Subcutaneous adipose tissue (tissue), 4 donors: ENCODE data around the gene TP73. TPM values are rescaled to one million over a fixed set of nuclear protein-coding genes. Genes with fewer than 3 reads are reported as not detected.

ENCODE experiments used
- CTCF ChIP-seq: fragments of 450-650 bp; IDR thresholded peaks from one replicate; pipeline ENCODE4 v1.5.1; 2016; ENCODE audit warnings: low read depth, mild to moderate bottlenecking, control low read depth, antibody characterized with exemption, moderate library complexity
- total RNA-seq, 4 donors: library from RNA; depleted of rRNA; stranded (reverse); fragments of >200 nt; gene quantifications; one replicate each; pipeline ENCODE4 v1.1.0, GENCODE V29; 2016

The TP73 gene
- total RNA-seq, 4 donors from 2014 or later: 0.17 TPM; not detected in 3

DNA sequence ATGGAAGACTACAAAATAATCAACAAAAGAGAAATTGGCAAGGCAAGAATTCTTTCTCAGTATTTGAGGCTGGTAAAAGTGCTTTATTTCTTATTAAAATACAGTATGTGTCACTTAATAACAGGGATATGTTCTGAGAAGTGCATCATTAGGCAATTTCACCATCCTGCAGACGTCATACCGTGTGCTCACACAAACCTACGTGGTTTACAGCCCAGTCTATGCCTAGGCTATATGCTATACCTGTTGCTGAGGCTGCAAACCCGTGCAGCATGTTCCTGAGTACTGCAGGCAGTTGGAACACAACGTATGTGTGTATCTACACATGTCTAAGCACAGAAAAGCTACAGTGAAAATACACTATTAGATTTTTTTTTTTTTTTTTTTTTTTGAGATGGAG is 97.2 kb downstream of the TP73 start:
- TF ChIP-seq CTCF: no peak

- no peak for TF ChIP-seq CTCF
Measured at GRCh38 chr1:3750741-3751140, 98.4 kb downstream of the TP73 start.

DNA sequence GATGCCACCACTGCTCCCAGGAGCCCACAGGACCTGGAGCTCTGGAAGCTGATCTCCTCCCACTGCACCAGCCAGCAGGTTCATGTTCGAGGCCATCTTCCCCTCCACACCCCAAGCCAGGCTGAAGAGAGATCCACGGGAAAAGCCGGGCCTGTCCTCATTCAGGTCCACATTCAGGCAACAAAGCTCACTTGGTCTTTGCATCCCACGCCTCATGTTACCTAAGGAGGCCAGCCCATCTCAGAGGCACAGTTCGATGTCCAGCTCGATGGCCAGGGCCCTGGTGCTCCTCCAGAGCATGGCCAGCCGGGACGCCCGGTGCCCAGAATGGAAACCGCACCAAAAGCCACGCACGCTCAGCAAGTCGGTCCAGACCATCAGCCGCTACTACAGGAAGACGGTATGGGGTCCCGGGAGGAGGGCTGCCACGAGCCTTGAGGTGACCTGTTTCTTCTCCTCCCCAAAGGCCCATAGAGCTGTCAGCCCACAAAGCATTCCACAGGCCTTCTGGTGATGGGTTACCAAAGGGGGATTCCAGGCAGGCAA is 100.2 kb downstream of the TP73 start, which contains the start of gene CCDC27:
CCDC27 (plus strand) TSS at position 51 of the 546 bp plus-strand sequence; CDS start at position 83, 32 bp downstream.
- TF ChIP-seq CTCF: no peak

- TF ChIP-seq CTCF: no peak
Measured at GRCh38 chr1:3753656-3754454, 101.5 kb downstream of the TP73 start.

DNA sequence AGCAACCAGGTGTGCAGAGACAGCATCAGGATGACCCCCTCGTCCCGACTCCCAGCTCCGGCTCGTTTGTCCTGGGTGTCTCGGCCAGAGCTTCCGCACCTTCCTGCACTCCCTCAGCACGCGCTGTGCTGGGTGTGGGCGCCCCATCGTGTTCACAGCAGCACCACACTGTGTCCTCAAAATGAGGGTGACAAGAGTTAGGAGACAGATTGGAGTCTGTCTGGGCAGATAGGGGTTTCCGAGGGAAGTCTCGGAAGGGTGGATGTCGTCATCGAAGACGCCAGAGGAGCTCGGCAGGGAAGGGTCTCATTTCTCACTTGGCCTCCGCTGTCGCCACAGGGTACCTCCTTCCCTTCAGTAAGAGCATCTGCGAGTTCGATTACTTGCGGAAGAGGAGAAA is 104.1 kb downstream of the TP73 start:
- no peak for TF ChIP-seq CTCF

GRCh38 chr1:3759164-3759563 is 106.8 kb downstream of the TP73 start:
- TF ChIP-seq CTCF: no peak

- no peak for TF ChIP-seq CTCF
Measured at GRCh38 chr1:3759796-3760195, 107.5 kb downstream of the TP73 start.
